ENCODE data around the gene TMEM131.
"Not testable (repeated sequence)": the region's sequence is repeated elsewhere in the genome, so short reads cannot be mapped to it uniquely, and the experiment has no call there.

The TMEM131 gene, protein sequence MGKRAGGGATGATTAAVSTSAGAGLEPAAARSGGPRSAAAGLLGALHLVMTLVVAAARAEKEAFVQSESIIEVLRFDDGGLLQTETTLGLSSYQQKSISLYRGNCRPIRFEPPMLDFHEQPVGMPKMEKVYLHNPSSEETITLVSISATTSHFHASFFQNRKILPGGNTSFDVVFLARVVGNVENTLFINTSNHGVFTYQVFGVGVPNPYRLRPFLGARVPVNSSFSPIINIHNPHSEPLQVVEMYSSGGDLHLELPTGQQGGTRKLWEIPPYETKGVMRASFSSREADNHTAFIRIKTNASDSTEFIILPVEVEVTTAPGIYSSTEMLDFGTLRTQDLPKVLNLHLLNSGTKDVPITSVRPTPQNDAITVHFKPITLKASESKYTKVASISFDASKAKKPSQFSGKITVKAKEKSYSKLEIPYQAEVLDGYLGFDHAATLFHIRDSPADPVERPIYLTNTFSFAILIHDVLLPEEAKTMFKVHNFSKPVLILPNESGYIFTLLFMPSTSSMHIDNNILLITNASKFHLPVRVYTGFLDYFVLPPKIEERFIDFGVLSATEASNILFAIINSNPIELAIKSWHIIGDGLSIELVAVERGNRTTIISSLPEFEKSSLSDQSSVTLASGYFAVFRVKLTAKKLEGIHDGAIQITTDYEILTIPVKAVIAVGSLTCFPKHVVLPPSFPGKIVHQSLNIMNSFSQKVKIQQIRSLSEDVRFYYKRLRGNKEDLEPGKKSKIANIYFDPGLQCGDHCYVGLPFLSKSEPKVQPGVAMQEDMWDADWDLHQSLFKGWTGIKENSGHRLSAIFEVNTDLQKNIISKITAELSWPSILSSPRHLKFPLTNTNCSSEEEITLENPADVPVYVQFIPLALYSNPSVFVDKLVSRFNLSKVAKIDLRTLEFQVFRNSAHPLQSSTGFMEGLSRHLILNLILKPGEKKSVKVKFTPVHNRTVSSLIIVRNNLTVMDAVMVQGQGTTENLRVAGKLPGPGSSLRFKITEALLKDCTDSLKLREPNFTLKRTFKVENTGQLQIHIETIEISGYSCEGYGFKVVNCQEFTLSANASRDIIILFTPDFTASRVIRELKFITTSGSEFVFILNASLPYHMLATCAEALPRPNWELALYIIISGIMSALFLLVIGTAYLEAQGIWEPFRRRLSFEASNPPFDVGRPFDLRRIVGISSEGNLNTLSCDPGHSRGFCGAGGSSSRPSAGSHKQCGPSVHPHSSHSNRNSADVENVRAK (N-terminal part only)

DNA sequence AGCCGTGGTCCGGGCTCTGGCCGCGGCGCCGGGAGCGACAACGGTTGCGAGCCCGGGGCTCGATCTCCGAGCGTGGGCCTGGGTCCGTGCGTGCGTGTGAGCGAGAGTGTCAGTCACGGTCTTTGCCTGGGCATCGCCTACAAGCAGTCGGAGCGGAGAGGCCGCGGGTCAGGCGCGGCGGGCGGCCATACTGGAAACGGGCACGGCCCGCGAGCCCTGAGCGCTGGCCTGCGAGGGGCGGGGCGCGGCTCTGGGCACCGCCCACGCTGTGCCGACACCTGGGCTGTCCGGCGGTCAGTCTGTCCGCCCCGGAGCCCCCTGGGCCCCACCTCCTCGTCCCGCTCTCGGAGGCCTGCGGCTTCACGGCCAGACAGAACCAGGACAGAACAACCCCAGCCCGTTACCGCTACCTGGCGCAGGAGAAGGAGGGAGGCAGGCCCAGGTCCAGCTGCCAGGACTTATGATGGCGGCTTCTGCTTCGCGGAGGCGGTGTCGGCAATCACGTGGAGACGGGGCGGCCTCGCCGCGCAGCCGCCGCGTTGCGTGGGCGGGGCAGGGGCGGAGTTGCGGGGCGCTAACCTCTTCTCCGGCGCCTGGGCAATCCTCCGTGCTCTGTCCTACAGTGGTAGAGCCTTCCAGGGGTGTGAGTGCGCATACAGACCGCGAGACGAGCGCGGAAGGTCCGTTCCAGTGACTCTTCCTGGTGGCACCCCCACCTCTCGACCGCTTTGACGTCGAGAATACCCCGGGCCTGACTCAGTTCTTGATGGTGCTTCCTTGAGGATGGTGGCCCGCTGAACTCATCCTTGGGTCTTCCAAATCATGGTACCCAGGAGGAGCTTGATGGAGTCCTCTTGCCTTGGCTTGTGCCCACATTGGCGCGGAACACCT is at the start of gene TMEM131:
TSS of gene TMEM131 (minus strand) at position 215 of the 891 bp plus-strand sequence. CDS start 286 bp downstream, outside the sequence.
- DNase-seq (ENCODE audit: low read depth in 2 of 2), result peak; percentile 95 to 96

DNA sequence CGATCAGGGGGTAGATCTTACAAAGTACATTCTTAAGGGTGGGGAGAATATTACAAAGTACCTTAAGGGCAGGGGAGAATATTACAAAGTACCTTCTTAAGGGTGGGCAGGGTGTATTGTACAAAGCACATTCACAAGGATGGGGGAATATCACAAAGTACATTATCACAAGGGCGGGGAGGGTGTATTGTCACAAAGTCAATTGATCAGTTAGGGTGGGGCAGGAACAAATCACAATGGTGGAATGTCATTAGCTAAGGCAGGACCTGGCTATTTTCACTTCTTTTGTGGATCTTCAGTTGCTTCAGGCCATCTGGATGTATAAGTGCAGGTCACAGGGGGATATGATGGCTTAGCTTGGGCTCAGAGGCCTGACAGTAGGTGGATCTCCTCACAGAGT is 49.0 kb upstream of the TMEM131 start:
- DNase-seq (ENCODE audit: low read depth in 2 of 2), result not testable (repeated sequence)

DNA sequence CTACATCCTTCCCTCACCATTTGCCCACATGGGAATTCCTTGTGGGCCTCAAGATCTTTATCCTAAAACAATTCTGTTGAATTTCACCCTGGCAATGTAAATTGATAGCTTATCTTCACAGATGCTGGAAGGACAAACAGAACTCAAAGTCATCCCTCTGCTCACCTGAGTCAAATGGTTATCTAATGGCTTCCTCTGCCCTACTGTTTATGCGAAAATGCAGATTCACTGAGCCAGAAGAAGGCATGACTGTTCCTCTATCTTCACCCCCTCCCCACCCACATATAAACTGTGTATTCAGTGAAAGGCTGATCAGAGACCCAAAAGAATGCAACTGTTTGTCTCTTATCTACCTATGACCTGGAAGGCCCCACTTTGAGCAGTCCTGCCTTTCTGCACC is 47.4 kb upstream of the TMEM131 start:
- DNase-seq (ENCODE audit: low read depth in 2 of 2), result no peak

DNA sequence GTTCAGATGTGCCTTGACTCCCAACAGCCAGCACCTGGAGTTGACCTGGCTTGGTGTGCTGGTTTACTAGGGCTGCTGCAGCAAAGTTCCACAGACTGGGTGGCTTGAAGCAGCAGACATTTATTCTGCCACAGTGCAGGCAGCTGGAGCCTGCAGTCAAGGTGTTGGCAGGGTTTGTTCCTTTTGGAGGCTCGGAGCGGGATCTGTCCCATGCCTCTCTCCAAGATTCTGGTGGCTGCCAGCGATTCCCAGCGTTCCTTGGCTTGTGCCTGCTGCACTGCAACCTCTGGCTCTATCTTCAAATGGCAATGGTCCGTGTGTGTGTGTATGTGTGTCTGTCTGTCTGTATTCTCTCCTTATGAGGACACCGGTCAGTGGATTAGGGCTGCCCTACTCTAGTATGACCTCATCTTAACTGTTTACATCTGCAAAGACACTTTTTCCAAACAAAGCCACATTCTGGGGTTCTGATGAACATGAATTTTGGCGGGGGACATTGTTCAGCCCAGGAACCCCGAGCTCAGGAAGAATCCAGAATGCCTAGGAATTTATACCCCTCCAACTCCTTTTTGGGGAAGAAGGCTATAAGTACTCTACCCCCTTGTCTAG is 44.7 kb upstream of the TMEM131 start:
- DNase-seq (ENCODE audit: low read depth in 2 of 2), result no peak

DNA sequence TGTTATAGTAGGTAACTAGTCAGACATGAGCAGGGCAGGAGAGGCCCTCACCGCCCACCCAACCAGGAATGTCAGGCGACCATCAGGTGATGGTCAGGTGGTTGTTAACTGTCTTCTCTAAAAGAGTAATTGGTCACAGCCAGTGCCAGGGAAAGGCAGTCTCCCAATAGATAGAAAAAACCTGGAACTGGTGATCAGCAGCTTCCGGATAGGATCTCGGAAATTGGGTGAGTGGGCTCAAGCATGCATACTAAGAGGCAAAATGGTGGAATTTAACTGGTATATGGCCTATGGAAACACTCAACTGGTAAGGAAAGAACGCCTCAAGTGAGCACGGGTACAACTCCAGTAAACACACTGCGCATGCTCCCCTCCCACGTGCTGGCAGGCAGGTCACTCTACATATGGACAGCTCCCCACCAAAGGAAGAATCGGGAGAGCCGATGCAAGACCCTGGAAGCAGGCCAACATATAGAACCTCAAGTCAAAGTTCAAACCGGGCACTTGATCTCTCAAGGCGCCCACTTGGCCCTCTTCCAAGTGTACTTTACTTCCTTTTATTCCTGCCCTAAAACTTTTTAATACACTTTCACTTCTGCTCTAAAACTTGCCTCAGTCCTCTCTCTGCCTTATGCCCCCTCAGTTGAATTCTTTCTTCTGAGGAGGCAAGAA is 43.5 kb upstream of the TMEM131 start:
- DNase-seq (ENCODE audit: low read depth in 2 of 2), result no peak

DNA sequence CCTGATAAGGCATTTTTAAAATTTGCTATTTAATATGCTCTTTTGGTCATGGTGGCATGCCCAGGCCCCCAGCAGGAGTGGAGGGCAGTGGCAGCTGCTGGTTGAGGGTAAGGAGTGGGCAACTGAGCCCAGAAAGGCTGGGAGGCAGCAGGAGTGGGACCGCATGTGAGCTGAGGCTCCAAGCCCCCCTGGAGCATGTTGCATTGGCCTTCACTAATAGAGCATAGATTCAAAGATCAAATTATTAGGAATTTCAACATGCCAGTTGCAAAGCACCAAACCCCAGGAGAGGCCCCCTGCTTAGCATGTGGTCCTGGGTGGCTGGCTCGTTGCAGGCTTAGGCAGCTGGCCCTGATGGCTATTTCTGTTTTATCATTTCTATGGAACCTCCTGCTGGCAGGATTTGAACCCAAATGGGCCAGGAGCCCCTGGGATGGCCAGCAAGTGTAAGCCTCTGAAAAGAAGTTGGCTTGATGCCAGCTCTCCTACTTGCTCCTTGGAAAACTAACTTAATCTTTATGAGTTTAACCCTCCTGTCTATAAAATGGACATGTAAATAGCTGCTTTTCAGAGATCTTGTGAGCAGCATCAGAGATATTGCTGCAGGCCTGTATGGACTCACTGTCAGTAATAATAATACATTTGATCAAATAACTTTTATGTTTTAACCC is 42.1 kb upstream of the TMEM131 start:
- DNase-seq (ENCODE audit: low read depth in 2 of 2), result no peak

DNA sequence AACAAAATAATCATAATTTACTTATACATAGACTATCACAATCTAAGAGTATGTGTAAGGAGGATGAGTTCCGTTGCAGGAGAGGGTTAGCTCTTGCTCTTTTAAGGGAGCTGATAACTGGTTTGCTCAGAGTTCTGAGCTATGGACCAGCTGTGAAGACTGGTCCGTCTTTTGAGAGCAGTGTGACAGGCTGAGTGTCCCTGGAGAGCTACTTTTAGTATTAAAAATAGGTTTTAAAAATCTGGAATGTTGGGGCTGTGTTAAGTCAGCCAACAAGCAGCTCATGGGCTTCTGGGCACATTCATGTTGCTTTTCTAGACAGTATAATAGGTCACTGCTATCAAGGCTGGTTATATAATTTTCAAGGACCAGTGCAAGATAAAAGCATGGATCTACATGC is 41.5 kb upstream of the TMEM131 start:
- no peak for DNase-seq (ENCODE audit: low read depth in 2 of 2)

DNA sequence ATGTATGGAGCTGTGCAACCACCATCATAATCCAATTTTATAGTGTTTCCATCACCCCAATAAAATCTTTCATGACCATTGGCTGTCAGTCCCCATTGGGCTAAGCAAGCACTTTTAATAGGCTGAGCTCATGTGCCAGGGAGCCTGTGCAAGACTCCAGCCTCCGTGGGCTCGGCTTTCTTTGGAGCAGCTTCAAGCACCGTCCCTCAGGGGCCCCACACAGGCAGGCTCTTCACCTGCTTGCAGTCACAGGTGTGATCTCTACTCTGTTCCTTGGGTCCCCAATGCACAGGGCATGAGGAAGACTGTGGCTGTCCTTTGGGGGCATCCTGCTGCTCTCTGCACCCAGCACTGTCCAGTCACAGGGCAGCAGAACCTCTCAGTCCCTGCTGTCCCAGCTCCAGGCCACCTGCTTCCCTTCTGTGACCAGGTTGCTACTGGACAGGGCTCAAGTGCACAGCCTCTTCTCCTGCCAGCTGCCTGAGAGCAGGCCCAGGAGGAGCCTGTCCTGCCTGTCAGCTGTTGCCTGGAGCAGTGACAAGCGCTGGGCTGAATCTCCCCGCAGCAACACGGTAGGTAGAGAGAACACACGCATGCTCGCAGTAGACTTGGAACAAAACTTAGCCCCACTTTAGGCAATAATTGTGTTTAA is 40.7 kb upstream of the TMEM131 start:
- DNase-seq (ENCODE audit: low read depth in 2 of 2), result no peak

DNA sequence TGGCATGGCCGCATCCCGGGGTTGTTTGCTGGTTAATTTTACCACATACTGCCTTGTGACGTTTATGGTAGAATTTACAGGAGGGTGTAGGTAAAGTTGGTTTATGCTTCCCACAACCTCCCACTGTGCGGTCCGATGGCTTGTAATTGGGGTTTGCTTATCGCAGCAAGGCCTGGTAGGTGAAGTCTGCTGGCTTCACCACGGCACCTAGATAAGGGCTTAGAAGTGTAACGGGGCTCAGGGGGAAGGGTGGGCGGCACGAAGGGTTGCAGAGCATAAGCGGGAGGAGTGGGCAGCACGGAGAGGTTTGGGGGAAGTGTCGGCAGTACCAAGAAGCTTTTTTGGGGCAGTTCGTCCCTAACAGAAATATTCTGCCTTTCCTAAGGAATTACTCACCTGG is 39.0 kb upstream of the TMEM131 start:
- DNase-seq (ENCODE audit: low read depth in 2 of 2), result no peak

DNA sequence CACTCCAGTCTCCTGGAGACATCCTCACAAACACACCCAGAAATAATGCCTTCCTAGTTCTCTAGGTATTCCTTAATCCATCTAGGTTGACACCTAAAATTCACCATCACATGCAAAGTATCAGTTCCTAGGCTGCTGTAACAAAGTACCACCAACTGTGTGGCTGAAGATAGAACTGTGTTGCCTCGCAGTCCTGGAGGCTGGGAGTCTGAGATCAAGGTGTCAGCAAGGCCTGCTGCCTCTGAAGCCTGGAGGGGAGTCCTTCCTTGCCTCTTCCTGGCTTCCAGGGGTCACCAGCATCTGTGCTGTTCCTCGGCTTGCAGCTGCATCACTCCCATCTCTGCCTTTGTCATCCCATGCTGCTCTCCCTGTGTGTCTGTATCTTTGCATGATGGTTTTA is 36.3 kb upstream of the TMEM131 start:
- no peak for DNase-seq (ENCODE audit: low read depth in 2 of 2)

DNA sequence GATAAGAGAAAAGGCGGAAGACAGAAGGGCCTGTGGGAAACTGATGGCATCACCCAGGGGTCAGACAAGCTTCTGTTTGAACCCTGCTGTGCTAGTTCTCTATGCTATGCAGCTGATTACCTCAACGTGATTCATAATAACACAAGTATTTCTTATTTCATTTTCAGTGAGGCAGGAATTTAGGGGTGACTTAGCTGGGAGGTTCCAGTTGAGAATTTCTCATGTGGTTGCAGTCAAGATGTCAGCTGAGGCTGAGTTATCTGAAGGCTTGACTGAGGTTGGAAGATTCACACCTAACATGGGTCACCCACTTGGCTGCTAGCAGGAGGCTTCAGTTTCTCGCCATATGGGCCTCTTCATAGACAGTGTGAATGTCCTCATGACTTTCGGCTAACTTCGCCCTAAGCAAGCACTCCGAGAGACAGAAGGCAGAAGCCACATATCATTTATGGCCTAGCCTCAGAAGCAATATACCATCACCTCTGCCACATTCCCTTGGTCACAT is 34.0 kb upstream of the TMEM131 start:
- no peak for DNase-seq (ENCODE audit: low read depth in 2 of 2)

DNA sequence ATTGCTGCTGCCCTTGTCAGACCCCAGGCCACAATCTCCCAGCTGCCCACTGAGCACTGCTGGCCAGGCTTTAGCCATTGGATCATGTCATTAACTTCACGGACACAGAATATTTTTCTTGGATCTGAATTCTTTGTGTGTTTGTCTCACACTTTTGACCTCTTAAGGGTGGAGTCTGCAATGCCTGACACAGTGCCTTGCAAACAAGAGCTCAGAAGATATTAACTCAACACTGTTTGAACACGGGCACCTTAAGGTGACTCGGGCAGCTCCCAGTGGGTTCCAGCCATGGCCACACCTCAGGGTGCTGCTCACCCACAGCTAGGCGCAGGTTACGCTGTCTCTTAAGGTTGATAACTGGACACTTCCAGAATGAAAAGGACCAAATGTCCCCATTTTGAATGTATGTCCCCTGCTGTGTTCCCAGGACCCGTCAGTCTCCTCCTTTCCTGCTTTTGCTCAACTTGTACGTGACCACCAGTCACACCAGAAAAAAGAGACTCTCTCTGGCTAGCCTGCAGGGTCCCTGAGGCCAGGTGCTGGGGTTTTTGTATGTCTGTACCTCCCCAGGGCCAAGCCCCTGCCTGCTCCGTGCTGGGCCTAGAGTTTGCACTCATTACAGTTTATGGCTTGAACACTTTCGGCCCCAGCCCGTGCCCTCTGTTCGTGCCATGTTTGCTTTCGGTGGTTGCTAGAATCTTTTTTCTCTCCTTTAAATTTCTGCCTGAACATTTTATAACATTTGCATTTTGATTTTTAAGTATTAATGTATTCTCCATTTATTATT is 33.4 kb upstream of the TMEM131 start:
- no peak for DNase-seq (ENCODE audit: low read depth in 2 of 2)

DNA sequence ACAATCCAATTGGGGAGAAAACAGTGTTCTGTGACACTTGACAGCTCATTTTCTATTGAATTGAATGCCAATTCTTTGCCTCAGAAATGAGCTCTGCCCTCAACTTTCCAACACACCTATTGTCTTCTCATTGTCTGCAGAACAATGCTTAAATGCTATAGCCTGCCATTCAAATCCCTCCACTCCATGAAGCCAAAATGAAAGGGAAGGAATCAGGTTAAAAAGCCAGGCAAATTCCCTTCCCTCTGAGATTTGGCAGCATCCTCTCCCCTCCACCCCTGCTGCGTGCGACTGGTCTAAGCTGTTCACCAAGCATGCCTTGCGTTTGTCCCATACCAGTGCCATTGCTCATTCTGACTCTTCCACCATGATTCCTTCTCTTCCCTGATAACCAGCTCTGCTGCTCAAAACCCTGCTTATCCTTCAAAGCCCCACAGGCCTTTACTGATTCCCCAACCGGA is 32.4 kb upstream of the TMEM131 start:
- DNase-seq (ENCODE audit: low read depth in 2 of 2), result no peak

DNA sequence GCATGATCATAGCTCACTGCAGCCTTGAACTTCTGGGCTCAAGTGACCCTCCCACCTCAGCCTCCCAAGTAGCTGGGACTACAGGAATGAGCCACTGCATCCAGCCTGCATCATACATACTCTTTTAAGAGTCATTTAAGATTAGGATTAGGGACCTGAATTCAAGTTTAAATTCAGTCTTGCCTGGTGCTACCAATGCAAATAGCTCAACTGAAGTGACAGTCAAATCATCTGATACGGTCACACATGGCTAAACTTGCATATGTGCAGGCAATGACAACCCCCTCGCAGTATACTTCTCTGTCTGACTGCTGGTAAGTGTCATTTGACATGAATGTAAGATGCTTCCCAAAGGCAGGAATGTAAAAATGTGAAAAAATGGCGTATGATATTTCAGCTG is 31.8 kb upstream of the TMEM131 start:
- DNase-seq (ENCODE audit: low read depth in 2 of 2), result no peak

DNA sequence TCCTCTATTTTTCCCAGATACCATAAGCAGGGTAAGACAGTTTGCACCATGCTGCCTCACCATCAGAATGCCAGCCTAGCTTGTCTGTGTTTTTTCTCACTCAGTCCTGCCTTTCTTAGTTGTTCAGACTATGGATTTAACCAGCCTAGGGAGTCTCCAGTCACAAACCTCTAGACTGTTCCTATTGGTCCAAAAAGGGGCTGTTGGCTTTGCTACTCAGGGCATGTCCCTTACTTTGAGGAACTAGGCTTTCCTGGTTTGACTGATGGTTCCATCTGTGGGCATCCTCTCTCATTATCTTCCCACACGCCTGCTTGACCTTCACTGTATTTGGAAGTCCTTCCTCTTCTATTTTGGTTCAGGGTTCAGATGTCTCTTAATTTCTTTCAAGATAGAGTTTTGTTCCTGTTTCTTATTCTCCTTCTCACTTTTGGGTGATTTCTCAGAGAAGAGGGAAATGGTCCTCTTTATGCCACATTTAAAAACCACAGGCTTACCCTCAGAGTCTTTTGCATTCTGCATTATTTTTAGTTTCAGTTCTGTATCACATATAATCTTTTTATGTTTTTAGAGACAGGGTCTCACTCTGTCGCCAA is 31.3 kb upstream of the TMEM131 start:
- DNase-seq (ENCODE audit: low read depth in 2 of 2), result no peak

DNA sequence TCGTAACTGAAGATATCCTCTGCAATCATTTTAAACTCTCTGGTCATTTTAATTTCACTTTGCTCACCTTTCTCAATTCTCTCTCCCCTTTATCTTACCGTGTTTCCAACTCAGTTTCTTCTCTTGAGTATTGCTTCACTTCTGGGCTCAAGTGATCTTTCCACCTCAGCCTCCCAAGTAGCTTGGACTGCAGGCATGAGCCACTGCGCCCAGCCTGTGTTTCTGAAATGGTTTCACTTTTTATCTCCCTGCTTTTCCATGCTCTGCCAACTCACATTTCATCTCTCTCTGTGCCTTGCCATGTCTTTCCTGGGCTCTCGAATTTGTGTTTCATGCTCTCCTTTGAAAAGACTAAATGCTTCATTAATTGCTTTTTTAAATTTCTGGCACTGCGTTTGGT is 30.5 kb upstream of the TMEM131 start:
- no peak for DNase-seq (ENCODE audit: low read depth in 2 of 2)

DNA sequence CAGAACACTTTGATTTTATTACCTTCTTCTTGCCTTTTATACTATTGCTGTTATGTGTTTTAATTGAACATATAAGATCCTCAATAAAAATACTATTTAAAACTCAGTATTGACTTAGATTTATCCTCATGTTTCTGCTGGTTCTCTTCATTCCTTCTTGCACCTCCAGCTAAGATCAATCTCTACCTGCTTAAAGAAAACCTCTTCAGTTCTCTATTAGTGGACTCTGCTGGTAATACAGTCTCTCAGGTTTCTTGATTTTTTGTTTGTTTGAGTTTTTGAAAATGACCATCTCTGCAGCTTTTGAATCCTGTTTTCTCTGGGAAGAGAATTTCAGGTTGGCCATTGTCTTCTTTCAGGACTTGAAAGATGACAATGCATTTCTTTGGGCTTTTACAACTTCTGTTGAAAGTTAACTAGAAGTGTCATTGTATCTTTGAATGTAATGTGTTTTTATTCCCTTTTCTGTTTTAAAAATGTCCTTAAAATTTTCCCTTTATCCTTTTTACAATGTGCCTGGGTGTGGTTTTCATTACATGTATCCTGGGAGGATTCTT is 29.8 kb upstream of the TMEM131 start:
- DNase-seq (ENCODE audit: low read depth in 2 of 2), result no peak
